Measurements from ENCODE around the gene NTRK1.
A peak's percentile ranks its signal among the peaks of the same experiment; 100 is the strongest.

Gene NTRK1

DNA sequence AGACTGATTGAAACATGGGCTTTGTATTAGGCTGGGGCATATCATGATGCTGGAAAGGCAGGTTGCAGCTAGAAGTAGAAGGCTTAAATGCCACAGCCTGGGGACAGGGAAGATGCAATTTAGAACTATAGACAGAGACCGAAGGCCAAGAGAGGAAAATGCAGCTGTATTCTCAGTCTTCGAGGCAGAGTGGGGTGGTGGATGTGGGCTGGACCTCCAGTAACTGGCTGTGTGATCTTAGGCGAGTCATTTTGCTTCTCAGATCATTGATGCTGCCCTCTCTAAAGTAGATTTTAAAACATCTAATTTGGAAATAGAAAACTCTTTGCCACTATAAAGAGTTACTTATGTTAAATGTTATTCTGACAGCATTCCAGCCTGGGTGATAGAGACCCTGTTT, 26.3 kb upstream of the NTRK1 start:
- Histone ChIP-seq H4K20me1 (ENCODE audit: insufficient read depth) (no peaks in the 10 kb centered on the region), H3K9ac (no peak overlapping the region), H3K4me2 (no peak overlapping the region), H3K4me1 (ENCODE audit: low read depth, poor library complexity, severe bottlenecking) (no peaks in the 10 kb centered on the region), H3K27me3 (ENCODE audit: insufficient read depth, low read depth) (peaks cover 64% of the 10 kb centered on the region), H3K79me2 (ENCODE audit: insufficient read depth, low read depth) (no peaks in the 10 kb centered on the region), H3K36me3 (ENCODE audit: insufficient read depth) (no peaks in the 10 kb centered on the region), H3K27ac (no peak overlapping the region), H3K4me3 (IDR thresholded peaks at IDR 0.05; ENCODE audit: insufficient read depth, low read depth, low read length) (no peak overlapping the region), H2AFZ (ENCODE audit: low read depth) (no peak overlapping the region)
- TF ChIP-seq, protein P1, sequence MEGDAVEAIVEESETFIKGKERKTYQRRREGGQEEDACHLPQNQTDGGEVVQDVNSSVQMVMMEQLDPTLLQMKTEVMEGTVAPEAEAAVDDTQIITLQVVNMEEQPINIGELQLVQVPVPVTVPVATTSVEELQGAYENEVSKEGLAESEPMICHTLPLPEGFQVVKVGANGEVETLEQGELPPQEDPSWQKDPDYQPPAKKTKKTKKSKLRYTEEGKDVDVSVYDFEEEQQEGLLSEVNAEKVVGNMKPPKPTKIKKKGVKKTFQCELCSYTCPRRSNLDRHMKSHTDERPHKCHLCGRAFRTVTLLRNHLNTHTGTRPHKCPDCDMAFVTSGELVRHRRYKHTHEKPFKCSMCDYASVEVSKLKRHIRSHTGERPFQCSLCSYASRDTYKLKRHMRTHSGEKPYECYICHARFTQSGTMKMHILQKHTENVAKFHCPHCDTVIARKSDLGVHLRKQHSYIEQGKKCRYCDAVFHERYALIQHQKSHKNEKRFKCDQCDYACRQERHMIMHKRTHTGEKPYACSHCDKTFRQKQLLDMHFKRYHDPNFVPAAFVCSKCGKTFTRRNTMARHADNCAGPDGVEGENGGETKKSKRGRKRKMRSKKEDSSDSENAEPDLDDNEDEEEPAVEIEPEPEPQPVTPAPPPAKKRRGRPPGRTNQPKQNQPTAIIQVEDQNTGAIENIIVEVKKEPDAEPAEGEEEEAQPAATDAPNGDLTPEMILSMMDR (conservative IDR thresholded peaks at IDR 0.05; ENCODE audit: low read depth, low read length): no peak

DNA sequence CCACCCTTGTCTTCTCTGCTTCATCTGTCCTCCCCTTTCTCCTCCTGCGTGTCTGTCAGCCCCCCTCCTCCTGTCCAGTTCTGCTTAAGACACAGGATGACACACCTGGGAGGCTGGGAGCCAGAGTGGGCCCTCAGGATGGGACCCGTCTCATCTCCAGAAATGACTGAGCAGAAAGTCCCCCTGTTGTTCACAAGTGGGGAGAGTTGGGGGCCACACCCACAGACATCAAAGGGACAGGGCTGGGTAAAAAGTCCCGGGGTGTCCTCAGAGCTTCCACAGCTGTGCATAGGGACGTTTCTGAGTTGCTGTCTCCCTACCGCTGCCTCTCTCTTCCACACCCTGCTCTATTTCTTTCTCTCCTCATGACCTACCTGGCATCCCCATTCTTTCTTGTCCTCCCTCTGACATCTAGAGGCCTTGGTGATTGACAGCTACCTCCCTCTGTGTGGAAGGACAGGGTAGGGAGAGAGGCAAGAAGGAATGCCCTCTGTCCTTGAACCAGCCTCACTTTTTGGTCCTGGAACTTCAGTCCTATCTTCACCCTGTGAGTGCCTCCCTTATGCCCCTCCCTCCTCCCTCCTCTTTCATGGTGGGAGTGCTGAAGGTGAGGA, 24.5 kb upstream of the NTRK1 start:
- no peak overlapping the region for H2AFZ ChIP-seq (ENCODE audit: low read depth)
- no peaks in the 10 kb centered on the region for H3K36me3 ChIP-seq (ENCODE audit: insufficient read depth)
- H4K20me1 ChIP-seq (ENCODE audit: insufficient read depth): no peaks in the 10 kb centered on the region
- no peaks in the 10 kb centered on the region for H3K79me2 ChIP-seq (ENCODE audit: insufficient read depth, low read depth)
- no peak overlapping the region for H3K4me2 ChIP-seq
- no peak overlapping the region for H3K4me3 ChIP-seq (IDR thresholded peaks at IDR 0.05; ENCODE audit: insufficient read depth, low read depth, low read length)
- TF ChIP-seq, protein P1 (conservative IDR thresholded peaks at IDR 0.05; ENCODE audit: low read depth, low read length): no peak
- H3K27ac ChIP-seq: no peak overlapping the region
- no peak overlapping the region for H3K9ac ChIP-seq
- H3K27me3 ChIP-seq (ENCODE audit: insufficient read depth, low read depth): peaks cover 80% of the 10 kb centered on the region
- no peaks in the 10 kb centered on the region for H3K4me1 ChIP-seq (ENCODE audit: low read depth, poor library complexity, severe bottlenecking)

DNA sequence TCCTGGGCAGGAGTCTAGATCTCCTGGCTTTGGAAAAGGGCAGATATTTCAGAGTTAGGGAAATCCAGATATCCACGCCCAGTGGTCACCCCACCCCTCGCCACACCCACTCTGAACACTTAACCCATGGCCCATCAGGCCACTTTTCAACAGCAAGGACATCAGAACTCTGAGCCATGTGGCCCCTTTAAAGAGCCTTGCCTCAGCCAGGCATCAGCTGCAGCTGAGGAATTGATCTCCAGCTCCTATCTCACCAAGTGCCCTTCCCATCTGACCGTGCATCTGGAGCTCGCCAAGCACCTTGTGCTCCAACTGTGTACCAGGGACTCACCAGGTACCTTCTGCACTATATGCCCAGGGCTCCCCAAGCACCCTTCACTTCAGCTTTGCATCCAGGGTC, 23.8 kb upstream of the NTRK1 start:
- Histone ChIP-seq H4K20me1 (ENCODE audit: insufficient read depth) (no peaks in the 10 kb centered on the region), H3K4me1 (ENCODE audit: low read depth, poor library complexity, severe bottlenecking) (no peaks in the 10 kb centered on the region), H3K9ac (no peak overlapping the region), H3K79me2 (ENCODE audit: insufficient read depth, low read depth) (no peaks in the 10 kb centered on the region), H3K27ac (no peak overlapping the region), H3K36me3 (ENCODE audit: insufficient read depth) (no peaks in the 10 kb centered on the region), H3K4me3 (IDR thresholded peaks at IDR 0.05; ENCODE audit: insufficient read depth, low read depth, low read length) (no peak overlapping the region), H3K27me3 (ENCODE audit: insufficient read depth, low read depth) (peaks cover 87% of the 10 kb centered on the region), H3K4me2 (no peak overlapping the region), H2AFZ (ENCODE audit: low read depth) (no peak overlapping the region)
- TF ChIP-seq, protein P1 (conservative IDR thresholded peaks at IDR 0.05; ENCODE audit: low read depth, low read length): no peak

DNA sequence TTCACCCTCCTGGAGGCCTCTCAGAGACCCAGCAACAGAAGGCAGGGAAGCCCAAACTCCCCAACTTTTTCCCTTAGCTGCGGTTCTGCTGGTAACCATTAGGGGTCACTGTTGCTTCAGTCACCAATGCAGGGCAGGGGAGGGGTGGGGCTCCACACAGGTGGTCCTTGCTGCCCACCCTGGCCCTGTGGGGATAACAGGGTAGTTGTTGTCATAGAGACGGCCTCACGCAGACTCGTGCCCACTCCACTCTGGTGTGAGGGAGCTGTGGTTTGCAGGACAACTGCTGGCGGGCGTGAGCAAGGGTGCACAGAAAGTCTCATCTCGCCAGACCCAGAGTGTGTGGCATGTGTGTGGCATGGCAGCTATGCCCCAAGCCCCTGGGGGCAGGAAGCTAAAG, 21.7 kb upstream of the NTRK1 start:
- Histone ChIP-seq H3K4me1 (ENCODE audit: low read depth, poor library complexity, severe bottlenecking) (no peaks in the 10 kb centered on the region), H4K20me1 (ENCODE audit: insufficient read depth) (no peaks in the 10 kb centered on the region), H3K4me2 (no peak overlapping the region), H3K27me3 (ENCODE audit: insufficient read depth, low read depth) (peaks cover 90% of the 10 kb centered on the region), H3K79me2 (ENCODE audit: insufficient read depth, low read depth) (no peaks in the 10 kb centered on the region), H3K27ac (no peak overlapping the region), H3K4me3 (IDR thresholded peaks at IDR 0.05; ENCODE audit: insufficient read depth, low read depth, low read length) (no peak overlapping the region), H2AFZ (ENCODE audit: low read depth) (no peak overlapping the region), H3K36me3 (ENCODE audit: insufficient read depth) (no peaks in the 10 kb centered on the region), H3K9ac (no peak overlapping the region)
- TF ChIP-seq, protein P1 (conservative IDR thresholded peaks at IDR 0.05; ENCODE audit: low read depth, low read length): peak; percentile 100

Measured in KMS-11 (cell line).